GM12878 (cell line): Measurements from ENCODE around the gene AP1S1. TPM values are rescaled to one million over a fixed set of nuclear protein-coding genes. Genes with fewer than 3 reads are reported as not detected.

Source experiments
- ASH2L ChIP-seq: fragments of 300-600, 200-600 bp; sonication (generic); IDR thresholded peaks from 2 replicates; pipeline ENCODE4 v1.6.1; 2017; ENCODE audit warnings: low read depth, mild to moderate bottlenecking, borderline replicate concordance
- BCL11A ChIP-seq: IDR thresholded peaks from 2 replicates; pipeline ENCODE4 v1.6.1; 2011; ENCODE audit warnings: low read depth, low read length
- CTCF ChIP-seq, 3 experiments: IDR thresholded peaks in 2 of 3; conservative IDR thresholded peaks in 1 of 3; 2 replicates each; pipeline ENCODE4 v1.5.1; 2011; ENCODE audit warnings: low read depth in 3 of 3, low read length in 3 of 3, mild to moderate bottlenecking in 3 of 3, control low read depth in 2 of 3, moderate library complexity in 2 of 3, inconsistent platforms in 1 of 3, mixed read lengths in 1 of 3; ENCODE audit not compliant: control insufficient read depth in 2 of 3, insufficient read depth in 1 of 3; ENCODE audit errors: extremely low read depth in 1 of 3
- E4F1 ChIP-seq: fragments of 450-650 bp; IDR thresholded peaks from 2 replicates; pipeline ENCODE4 v1.6.1; 2018; ENCODE audit warnings: borderline replicate concordance, mild to moderate bottlenecking; ENCODE audit not compliant: partially characterized antibody
- GATAD2B ChIP-seq: fragments of 450-650 bp; conservative IDR thresholded peaks from 2 replicates; pipeline ENCODE4 v1.6.1; 2017; ENCODE audit warnings: low read depth, mild to moderate bottlenecking, moderate library complexity
- KDM1A ChIP-seq: fragments of 200-600 bp; sonication (generic); IDR thresholded peaks from 2 replicates; pipeline ENCODE4 v1.6.1; 2016; ENCODE audit warnings: borderline replicate concordance
- NBN ChIP-seq: fragments of 450-650 bp; IDR thresholded peaks from 2 replicates; pipeline ENCODE4 v1.6.1; 2016
- NR2F1 ChIP-seq: fragments of 450-650 bp; conservative IDR thresholded peaks from 2 replicates; pipeline ENCODE4 v1.6.1; 2017; ENCODE audit warnings: mild to moderate bottlenecking
- POU2F2 ChIP-seq: IDR thresholded peaks from 3 replicates; pipeline ENCODE4 v1.6.1; 2011; ENCODE audit warnings: low read depth, mild to moderate bottlenecking, low read length, borderline replicate concordance
- RAD21 ChIP-seq: IDR thresholded peaks from 2 replicates; pipeline ENCODE4 v1.6.1; 2011; ENCODE audit warnings: mild to moderate bottlenecking, low read depth, low read length, moderate library complexity; ENCODE audit not compliant: insufficient read depth
- RAD51 ChIP-seq: fragments of 450-650 bp; IDR thresholded peaks from 2 replicates; pipeline ENCODE4 v1.6.1; 2016; ENCODE audit warnings: moderate library complexity, mild to moderate bottlenecking, inconsistent platforms
- RUNX3 ChIP-seq: IDR thresholded peaks from 2 replicates; pipeline ENCODE4 v1.6.1; 2012; ENCODE audit warnings: low read length, inconsistent platforms
- SIN3A ChIP-seq: IDR thresholded peaks from 2 replicates; pipeline ENCODE4 v1.6.1; 2012; ENCODE audit warnings: low read depth, low read length, improper control_type of control experiment
- SREBF2 ChIP-seq: IDR thresholded peaks from 2 replicates; pipeline ENCODE4 v1.6.1; 2012; ENCODE audit warnings: mild to moderate bottlenecking, low read length
- polyA plus RNA-seq, 11 experiments: library from polyadenylated mRNA; depleted of rRNA in 4 of 11; unstranded in 6 of 11; stranded (reverse) in 5 of 11; fragments of >200 nt; fragmentation: Nextera tagmentation in 4 of 11; fragmentation: Illumina TruSeq in 1 of 11; extraction: Ambion mirVana in 4 of 11; extraction: Trizol in 1 of 11; gene quantifications; 1 replicate in 1 of 11; 2 replicates in 10 of 11; pipeline versions ENCODE4 v1.2.1 to v1.2.3, GENCODE V29; 2011 to 2016; ENCODE audit warnings: inconsistent platforms in 2 of 11, missing spikeins in 2 of 11, low read depth in 1 of 11
- total RNA-seq, 4 experiments: library from RNA; depleted of rRNA in 3 of 4; stranded (reverse); fragments of >200 nt in 3 of 4; fragmentation: Illumina TruSeq in 1 of 4; extraction: Trizol in 1 of 4; gene quantifications; 2 replicates each; pipeline versions ENCODE4 v1.2.1 to v1.2.3, GENCODE V29; 2013 to 2021
- TF ChIP-seq, protein P1 (sequence below): IDR thresholded peaks from 2 replicates; pipeline ENCODE4 v1.6.1; 2012; ENCODE audit warnings: improper control_type of control experiment, low read depth, low read length; ENCODE audit not compliant: insufficient replicate concordance
- TF ChIP-seq, protein P2 (sequence below): IDR thresholded peaks from 2 replicates; pipeline ENCODE4 v1.6.1; 2011; ENCODE audit warnings: mild to moderate bottlenecking, low read depth, low read length, moderate library complexity; ENCODE audit not compliant: insufficient replicate concordance

Gene AP1S1
- total and polyA plus RNA-seq, 10 of the 15 experiments (the other 5 are each of a cell fraction or from before 2014, with no cell fraction given): 2.5 to 121 (median 54.9) TPM

GRCh38 chr7:101138213-101138870, 15.9 kb upstream of the AP1S1 start (continued):
- TF ChIP-seq, protein P1, sequence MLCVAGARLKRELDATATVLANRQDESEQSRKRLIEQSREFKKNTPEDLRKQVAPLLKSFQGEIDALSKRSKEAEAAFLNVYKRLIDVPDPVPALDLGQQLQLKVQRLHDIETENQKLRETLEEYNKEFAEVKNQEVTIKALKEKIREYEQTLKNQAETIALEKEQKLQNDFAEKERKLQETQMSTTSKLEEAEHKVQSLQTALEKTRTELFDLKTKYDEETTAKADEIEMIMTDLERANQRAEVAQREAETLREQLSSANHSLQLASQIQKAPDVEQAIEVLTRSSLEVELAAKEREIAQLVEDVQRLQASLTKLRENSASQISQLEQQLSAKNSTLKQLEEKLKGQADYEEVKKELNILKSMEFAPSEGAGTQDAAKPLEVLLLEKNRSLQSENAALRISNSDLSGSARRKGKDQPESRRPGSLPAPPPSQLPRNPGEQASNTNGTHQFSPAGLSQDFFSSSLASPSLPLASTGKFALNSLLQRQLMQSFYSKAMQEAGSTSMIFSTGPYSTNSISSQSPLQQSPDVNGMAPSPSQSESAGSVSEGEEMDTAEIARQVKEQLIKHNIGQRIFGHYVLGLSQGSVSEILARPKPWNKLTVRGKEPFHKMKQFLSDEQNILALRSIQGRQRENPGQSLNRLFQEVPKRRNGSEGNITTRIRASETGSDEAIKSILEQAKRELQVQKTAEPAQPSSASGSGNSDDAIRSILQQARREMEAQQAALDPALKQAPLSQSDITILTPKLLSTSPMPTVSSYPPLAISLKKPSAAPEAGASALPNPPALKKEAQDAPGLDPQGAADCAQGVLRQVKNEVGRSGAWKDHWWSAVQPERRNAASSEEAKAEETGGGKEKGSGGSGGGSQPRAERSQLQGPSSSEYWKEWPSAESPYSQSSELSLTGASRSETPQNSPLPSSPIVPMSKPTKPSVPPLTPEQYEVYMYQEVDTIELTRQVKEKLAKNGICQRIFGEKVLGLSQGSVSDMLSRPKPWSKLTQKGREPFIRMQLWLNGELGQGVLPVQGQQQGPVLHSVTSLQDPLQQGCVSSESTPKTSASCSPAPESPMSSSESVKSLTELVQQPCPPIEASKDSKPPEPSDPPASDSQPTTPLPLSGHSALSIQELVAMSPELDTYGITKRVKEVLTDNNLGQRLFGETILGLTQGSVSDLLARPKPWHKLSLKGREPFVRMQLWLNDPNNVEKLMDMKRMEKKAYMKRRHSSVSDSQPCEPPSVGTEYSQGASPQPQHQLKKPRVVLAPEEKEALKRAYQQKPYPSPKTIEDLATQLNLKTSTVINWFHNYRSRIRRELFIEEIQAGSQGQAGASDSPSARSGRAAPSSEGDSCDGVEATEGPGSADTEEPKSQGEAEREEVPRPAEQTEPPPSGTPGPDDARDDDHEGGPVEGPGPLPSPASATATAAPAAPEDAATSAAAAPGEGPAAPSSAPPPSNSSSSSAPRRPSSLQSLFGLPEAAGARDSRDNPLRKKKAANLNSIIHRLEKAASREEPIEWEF: no peak
- peak; percentile 44 for TF ChIP-seq RAD21
- peak; percentile 66 for TF ChIP-seq BCL11A
- TF ChIP-seq POU2F2: no peak
- TF ChIP-seq ASH2L: peak; percentile 70; the same call in 1 of the 2 replicates
- TF ChIP-seq KDM1A: no peak
- TF ChIP-seq RAD51: peak; percentile 90
- TF ChIP-seq SIN3A: no peak
- TF ChIP-seq GATAD2B: 0 out of 2 replicates have a peak, but pooled peaks have one; percentile 40
- TF ChIP-seq NBN: peak; percentile 77
- TF ChIP-seq, protein P2, sequence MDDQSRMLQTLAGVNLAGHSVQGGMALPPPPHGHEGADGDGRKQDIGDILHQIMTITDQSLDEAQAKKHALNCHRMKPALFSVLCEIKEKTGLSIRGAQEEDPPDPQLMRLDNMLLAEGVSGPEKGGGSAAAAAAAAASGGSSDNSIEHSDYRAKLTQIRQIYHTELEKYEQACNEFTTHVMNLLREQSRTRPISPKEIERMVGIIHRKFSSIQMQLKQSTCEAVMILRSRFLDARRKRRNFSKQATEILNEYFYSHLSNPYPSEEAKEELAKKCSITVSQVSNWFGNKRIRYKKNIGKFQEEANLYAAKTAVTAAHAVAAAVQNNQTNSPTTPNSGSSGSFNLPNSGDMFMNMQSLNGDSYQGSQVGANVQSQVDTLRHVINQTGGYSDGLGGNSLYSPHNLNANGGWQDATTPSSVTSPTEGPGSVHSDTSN: peak; percentile 36
- peak; percentile 55 to 83 (median 57) for TF ChIP-seq CTCF (IDR thresholded peaks at IDR 0.05 in 2 of 3, conservative IDR thresholded peaks at IDR 0.05 in 1 of 3; ENCODE audit: control insufficient read depth in 2 of 3, extremely low read depth in 1 of 3, insufficient read depth in 1 of 3, low read depth in 3 of 3, low read length in 3 of 3)
- peak; percentile 60; the same call in 1 of the 2 replicates for TF ChIP-seq RUNX3
- TF ChIP-seq SREBF2: no peak
- TF ChIP-seq NR2F1: peak; percentile 47; the same call in 1 of the 2 replicates
- no peak for TF ChIP-seq E4F1
